ENCODE data around the gene MMADHC.

The MMADHC gene

GRCh38 chr2:149552830-149553229 lies 34.7 kb downstream of the MMADHC start:
- no peak overlapping the region for H2AFZ ChIP-seq (ENCODE audit: low read depth, low read length, severe bottlenecking)
- H3K36me3 ChIP-seq (ENCODE audit: low read length): no peaks in the 10 kb centered on the region
- no peaks in the 10 kb centered on the region for H3K27me3 ChIP-seq (ENCODE audit: low read length)
- TF ChIP-seq EZH2phosphoT487 (conservative IDR thresholded peaks at IDR 0.05; ENCODE audit: low read length) (no peak), CTCF (IDR thresholded peaks at IDR 0.05; ENCODE audit: insufficient read depth, low read length, poor library complexity, severe bottlenecking) (no peak)
- H4K20me1 ChIP-seq (ENCODE audit: low read depth, low read length): no peaks in the 10 kb centered on the region
- H3K4me2 ChIP-seq (ENCODE audit: low read depth, low read length, poor library complexity, severe bottlenecking): no peak overlapping the region
- no peak overlapping the region for H3K9ac ChIP-seq (ENCODE audit: low read length)
- no peaks in the 10 kb centered on the region for H3K9me3 ChIP-seq (ENCODE audit: insufficient read depth, low read length)
- no peaks in the 10 kb centered on the region for H3K79me2 ChIP-seq (ENCODE audit: insufficient read depth, low read length)
- no peak overlapping the region for H3K4me3 ChIP-seq (ENCODE audit: insufficient read depth, low read length, poor library complexity, severe bottlenecking)
- H3K9me2 ChIP-seq (replicated peaks; ENCODE audit: insufficient read depth, low read length): no peaks in the 10 kb centered on the region
- H3F3A ChIP-seq (ENCODE audit: insufficient read depth): no peaks in the 10 kb centered on the region
- H3K27ac ChIP-seq (ENCODE audit: low read depth, low read length): no peak overlapping the region

GRCh38 chr2:149552226-149552625 lies 35.3 kb downstream of the MMADHC start:
- H2AFZ ChIP-seq (ENCODE audit: low read depth, low read length, severe bottlenecking): no peak overlapping the region
- H3K4me2 ChIP-seq (ENCODE audit: low read depth, low read length, poor library complexity, severe bottlenecking): no peak overlapping the region
- H3K9me3 ChIP-seq (ENCODE audit: insufficient read depth, low read length): no peaks in the 10 kb centered on the region
- H4K20me1 ChIP-seq (ENCODE audit: low read depth, low read length): no peaks in the 10 kb centered on the region
- no peaks in the 10 kb centered on the region for H3K27me3 ChIP-seq (ENCODE audit: low read length)
- no peaks in the 10 kb centered on the region for H3K79me2 ChIP-seq (ENCODE audit: insufficient read depth, low read length)
- H3K9ac ChIP-seq (ENCODE audit: low read length): no peak overlapping the region
- no peak overlapping the region for H3K27ac ChIP-seq (ENCODE audit: low read depth, low read length)
- TF ChIP-seq CTCF (IDR thresholded peaks at IDR 0.05; ENCODE audit: insufficient read depth, low read length, poor library complexity, severe bottlenecking) (no peak), EZH2phosphoT487 (conservative IDR thresholded peaks at IDR 0.05; ENCODE audit: low read length) (no peak)
- no peaks in the 10 kb centered on the region for H3K36me3 ChIP-seq (ENCODE audit: low read length)
- no peaks in the 10 kb centered on the region for H3F3A ChIP-seq (ENCODE audit: insufficient read depth)
- H3K4me3 ChIP-seq (ENCODE audit: insufficient read depth, low read length, poor library complexity, severe bottlenecking): no peak overlapping the region
- no peaks in the 10 kb centered on the region for H3K9me2 ChIP-seq (replicated peaks; ENCODE audit: insufficient read depth, low read length)

- H3K27me3 ChIP-seq (ENCODE audit: low read length): no peaks in the 10 kb centered on the region
- H3K9me3 ChIP-seq (ENCODE audit: insufficient read depth, low read length): no peaks in the 10 kb centered on the region
- no peak overlapping the region for H2AFZ ChIP-seq (ENCODE audit: low read depth, low read length, severe bottlenecking)
- H3K27ac ChIP-seq (ENCODE audit: low read depth, low read length): no peak overlapping the region
- H3F3A ChIP-seq (ENCODE audit: insufficient read depth): no peaks in the 10 kb centered on the region
- H3K9ac ChIP-seq (ENCODE audit: low read length): no peak overlapping the region
- no peaks in the 10 kb centered on the region for H3K79me2 ChIP-seq (ENCODE audit: insufficient read depth, low read length)
- H3K4me2 ChIP-seq (ENCODE audit: low read depth, low read length, poor library complexity, severe bottlenecking): no peak overlapping the region
- H3K4me3 ChIP-seq (ENCODE audit: insufficient read depth, low read length, poor library complexity, severe bottlenecking): no peak overlapping the region
- H3K36me3 ChIP-seq (ENCODE audit: low read length): no peaks in the 10 kb centered on the region
- no peaks in the 10 kb centered on the region for H3K9me2 ChIP-seq (replicated peaks; ENCODE audit: insufficient read depth, low read length)
- no peaks in the 10 kb centered on the region for H4K20me1 ChIP-seq (ENCODE audit: low read depth, low read length)
- no peak for TF ChIP-seq EZH2phosphoT487 (conservative IDR thresholded peaks at IDR 0.05; ENCODE audit: low read length)
- no peak for TF ChIP-seq CTCF (IDR thresholded peaks at IDR 0.05; ENCODE audit: insufficient read depth, low read length, poor library complexity, severe bottlenecking)
Observed at GRCh38 chr2:149544692-149545091, 42.9 kb downstream of the MMADHC start.
